OCI-LY3 (cell line): ENCODE results near the gene C10orf90.

Source experiments
- H2AFZ ChIP-seq: fragments of 200-600, 300-600 bp; shearing (Covaris generic); 2 replicates; pipeline ENCODE4 v1.6.0; 2014; ENCODE audit warnings: antibody characterized with exemption, low read depth, low read length
- H3K27ac ChIP-seq: fragments of 200-600, 300-600 bp; sonication (generic); 2 replicates; pipeline ENCODE4 v1.5.1; 2014; ENCODE audit warnings: mild to moderate bottlenecking, low read length, moderate library complexity, mixed read lengths
- H3K27me3 ChIP-seq: fragments of 200-600, 300-600 bp; sonication (generic); 2 replicates; pipeline ENCODE4 v1.6.1; 2014; ENCODE audit warnings: low read depth, low read length, mixed read lengths
- H3K36me3 ChIP-seq: fragments of 200-600, 300-600 bp; sonication (generic); replicated peaks from 2 replicates; pipeline ENCODE3; 2014; ENCODE audit warnings: low read depth, low read length, mixed read lengths
- H3K4me1 ChIP-seq: fragments of 300-600, 200-600 bp; sonication (generic); 2 replicates; pipeline ENCODE4 v1.6.1; 2014; ENCODE audit warnings: low read length, mixed read lengths
- H3K4me2 ChIP-seq: fragments of 200-600, 300-600 bp; sonication (generic); 2 replicates; pipeline ENCODE4 v1.6.1; 2014; ENCODE audit warnings: low read length, mixed read lengths
- H3K4me3 ChIP-seq: fragments of 300-600, 200-600 bp; sonication (generic); 2 replicates; pipeline ENCODE4 v1.5.1; 2014; ENCODE audit warnings: antibody characterized with exemption, mild to moderate bottlenecking, low read length, moderate library complexity
- H3K79me2 ChIP-seq: fragments of 300-600, 200-600 bp; shearing (Covaris generic); 2 replicates; pipeline ENCODE4 v1.6.1; 2014; ENCODE audit warnings: mild to moderate bottlenecking, low read length, mixed read lengths
- H3K9ac ChIP-seq: fragments of 300-600, 200-600 bp; shearing (Covaris generic); 2 replicates; pipeline ENCODE4 v1.6.0; 2014; ENCODE audit warnings: mild to moderate bottlenecking, low read length, moderate library complexity
- H3K9me3 ChIP-seq: fragments of 200-600, 300-600 bp; shearing (Covaris generic); 2 replicates; pipeline ENCODE4 v1.6.1; 2014; ENCODE audit warnings: low read length, mixed read lengths; ENCODE audit not compliant: insufficient read depth
- H4K20me1 ChIP-seq: fragments of 200-600, 300-600 bp; sonication (generic); 2 replicates; pipeline ENCODE4 v1.6.1; 2016; ENCODE audit warnings: low read length, mixed read lengths; ENCODE audit not compliant: insufficient read depth
- EZH2phosphoT487 ChIP-seq: fragments of 200-600 bp; shearing (Covaris generic); IDR thresholded peaks from 2 replicates; pipeline ENCODE4 v1.6.1; 2018; ENCODE audit warnings: antibody characterized with exemption, mixed run types, low read depth
- TF ChIP-seq, protein P1 (sequence below): fragments of 200-600, 300-600 bp; sonication (generic); IDR thresholded peaks from 2 replicates; pipeline ENCODE4 v1.5.1; 2014; ENCODE audit warnings: antibody characterized with exemption, low read length, low read depth

The C10orf90 gene

DNA sequence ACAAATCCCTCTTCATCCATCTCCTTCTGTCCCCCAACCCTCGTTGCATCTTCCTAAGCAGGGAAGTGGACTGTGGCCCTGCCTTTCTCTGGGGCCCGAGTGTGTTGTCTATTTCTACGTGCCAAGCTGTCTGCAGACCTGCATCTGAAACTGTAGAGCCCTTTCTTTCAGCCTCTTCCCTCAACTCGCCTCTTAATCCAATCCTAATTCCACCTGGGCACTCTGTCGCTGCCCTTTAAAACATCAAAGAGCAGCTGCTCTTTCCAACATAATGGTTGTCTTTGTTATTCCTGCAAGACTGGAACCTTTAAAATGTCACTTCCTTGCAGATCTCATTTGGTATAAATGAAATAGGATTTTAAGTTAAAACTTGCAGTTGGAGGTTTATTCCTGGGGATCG lies 260.7 kb downstream of the C10orf90 start:
- Histone ChIP-seq H3K4me2 (0 out of 2 replicates have a peak overlapping the region, but pooled peaks have one; percentile 39), H3K9me3 (no peaks in the 10 kb centered on the region), H3K36me3 (no peaks in the 10 kb centered on the region), H3K4me1 (peaks cover 8% of the 10 kb centered on the region; the same call in 1 of the 2 replicates), H3K27ac (no peak overlapping the region), H4K20me1 (no peaks in the 10 kb centered on the region), H3K27me3 (no peaks in the 10 kb centered on the region), H3K4me3 (no peak overlapping the region), H2AFZ (no peak overlapping the region), H3K9ac (no peak overlapping the region), H3K79me2 (no peaks in the 10 kb centered on the region)
- TF ChIP-seq EZH2phosphoT487: no peak
- TF ChIP-seq, protein P1, sequence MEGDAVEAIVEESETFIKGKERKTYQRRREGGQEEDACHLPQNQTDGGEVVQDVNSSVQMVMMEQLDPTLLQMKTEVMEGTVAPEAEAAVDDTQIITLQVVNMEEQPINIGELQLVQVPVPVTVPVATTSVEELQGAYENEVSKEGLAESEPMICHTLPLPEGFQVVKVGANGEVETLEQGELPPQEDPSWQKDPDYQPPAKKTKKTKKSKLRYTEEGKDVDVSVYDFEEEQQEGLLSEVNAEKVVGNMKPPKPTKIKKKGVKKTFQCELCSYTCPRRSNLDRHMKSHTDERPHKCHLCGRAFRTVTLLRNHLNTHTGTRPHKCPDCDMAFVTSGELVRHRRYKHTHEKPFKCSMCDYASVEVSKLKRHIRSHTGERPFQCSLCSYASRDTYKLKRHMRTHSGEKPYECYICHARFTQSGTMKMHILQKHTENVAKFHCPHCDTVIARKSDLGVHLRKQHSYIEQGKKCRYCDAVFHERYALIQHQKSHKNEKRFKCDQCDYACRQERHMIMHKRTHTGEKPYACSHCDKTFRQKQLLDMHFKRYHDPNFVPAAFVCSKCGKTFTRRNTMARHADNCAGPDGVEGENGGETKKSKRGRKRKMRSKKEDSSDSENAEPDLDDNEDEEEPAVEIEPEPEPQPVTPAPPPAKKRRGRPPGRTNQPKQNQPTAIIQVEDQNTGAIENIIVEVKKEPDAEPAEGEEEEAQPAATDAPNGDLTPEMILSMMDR: no peak

DNA sequence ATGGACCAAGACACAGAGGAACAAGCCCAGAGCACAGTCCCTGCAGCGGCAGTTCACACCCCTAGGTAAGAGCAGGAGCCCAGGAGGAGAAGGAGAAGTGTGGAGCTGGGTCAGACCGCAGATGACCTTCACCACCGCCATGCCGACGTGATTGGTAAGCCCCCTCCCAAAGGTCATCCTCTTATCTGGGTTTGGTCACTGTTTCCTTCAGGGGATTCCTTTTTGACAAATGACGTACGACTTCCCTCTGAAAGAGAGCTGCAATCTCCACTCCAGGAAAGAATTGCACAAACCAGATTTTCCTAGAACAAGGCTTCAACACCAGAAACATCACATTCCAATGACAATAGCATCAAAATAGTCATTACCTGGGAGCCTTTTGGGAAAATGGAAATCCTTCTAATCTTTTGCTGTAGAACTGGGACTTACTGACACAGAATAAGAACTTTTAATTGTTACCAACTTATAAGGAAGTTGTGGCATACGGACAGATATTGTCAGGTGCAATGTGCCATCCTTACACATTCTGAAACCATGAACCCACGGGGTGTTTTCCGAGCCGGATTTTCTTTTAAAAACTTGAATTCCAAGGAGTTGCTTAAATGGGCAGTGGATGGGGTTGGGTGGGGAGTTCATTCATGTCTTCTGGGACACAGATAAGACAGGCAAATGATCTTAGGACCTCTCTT lies 261.4 kb downstream of the C10orf90 start:
- Histone ChIP-seq H2AFZ (no peak overlapping the region), H3K4me2 (peak overlapping the region; percentile 39), H3K4me1 (peaks cover 8% of the 10 kb centered on the region; the same call in 1 of the 2 replicates)

DNA sequence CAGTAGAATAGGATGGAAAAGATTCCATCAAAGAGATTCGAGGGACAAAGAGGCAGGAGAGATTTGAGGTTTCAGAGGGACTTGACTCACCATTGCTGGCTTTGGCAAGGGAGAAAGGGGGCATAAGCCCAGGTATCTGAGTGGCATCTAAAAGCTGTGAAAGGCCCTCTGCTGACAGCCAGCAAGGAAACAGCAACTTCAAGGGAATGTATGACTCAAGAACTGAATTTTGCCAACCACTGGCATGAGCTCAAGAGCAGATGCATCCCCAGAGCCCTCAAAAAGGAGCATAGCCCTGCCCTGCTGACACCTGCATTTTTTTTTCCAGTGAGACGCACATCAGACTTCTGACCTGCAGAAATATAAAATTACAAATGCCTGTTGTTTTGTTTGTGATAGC lies 262.7 kb downstream of the C10orf90 start:
- Histone ChIP-seq H3K27me3 (no peaks in the 10 kb centered on the region), H3K79me2 (no peaks in the 10 kb centered on the region), H3K9ac (no peak overlapping the region), H3K4me3 (no peak overlapping the region), H3K9me3 (no peaks in the 10 kb centered on the region), H4K20me1 (no peaks in the 10 kb centered on the region), H2AFZ (no peak overlapping the region), H3K27ac (no peak overlapping the region), H3K36me3 (no peaks in the 10 kb centered on the region), H3K4me2 (no peak overlapping the region), H3K4me1 (peaks cover 8% of the 10 kb centered on the region; the same call in 1 of the 2 replicates)
- TF ChIP-seq EZH2phosphoT487: no peak
- TF ChIP-seq, protein P1: no peak

More for the DNA sequence above, 261.4 kb downstream of the C10orf90 start:
- H3K27ac ChIP-seq: no peak overlapping the region
- H3K36me3 ChIP-seq: no peaks in the 10 kb centered on the region
- H4K20me1 ChIP-seq: no peaks in the 10 kb centered on the region
- H3K9me3 ChIP-seq: no peaks in the 10 kb centered on the region
- no peak overlapping the region for H3K4me3 ChIP-seq
- H3K9ac ChIP-seq: no peak overlapping the region
- TF ChIP-seq, protein P1: no peak
- TF ChIP-seq EZH2phosphoT487: no peak
- no peaks in the 10 kb centered on the region for H3K79me2 ChIP-seq
- no peaks in the 10 kb centered on the region for H3K27me3 ChIP-seq

DNA sequence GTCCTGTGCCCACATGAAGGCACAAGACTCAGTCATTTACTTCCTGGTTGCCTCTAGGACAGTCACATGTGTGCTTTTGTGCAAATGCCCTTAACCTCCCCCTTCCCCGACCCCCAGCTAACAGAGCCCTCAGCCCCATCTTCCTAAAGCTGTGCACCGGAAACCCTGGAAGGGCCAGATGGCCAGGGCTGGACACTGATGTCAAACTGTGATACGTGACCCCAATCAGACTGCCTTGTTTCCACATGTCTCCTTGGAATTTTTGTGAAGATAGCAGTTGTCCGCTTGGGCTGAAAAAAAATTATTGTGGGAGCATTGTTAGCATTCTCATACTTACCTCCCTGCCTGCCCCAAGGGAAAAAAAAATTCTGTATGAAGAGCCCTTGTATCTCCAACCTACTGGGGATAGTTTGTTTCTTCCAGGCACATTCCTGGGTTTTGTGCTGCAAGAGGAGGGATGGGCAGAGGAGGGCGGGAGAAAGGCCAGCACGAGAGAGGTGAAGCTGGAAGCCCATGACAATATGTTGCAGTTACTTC lies 265.2 kb downstream of the C10orf90 start:
- no peak overlapping the region for H2AFZ ChIP-seq
- no peak overlapping the region for H3K9ac ChIP-seq

More for the DNA sequence above, 265.2 kb downstream of the C10orf90 start:
- H3K4me3 ChIP-seq: no peak overlapping the region
- no peaks in the 10 kb centered on the region for H3K79me2 ChIP-seq
- no peak overlapping the region for H3K27ac ChIP-seq
- H3K27me3 ChIP-seq: no peaks in the 10 kb centered on the region
- peaks cover 8% of the 10 kb centered on the region; the same call in 1 of the 2 replicates for H3K4me1 ChIP-seq
- H3K9me3 ChIP-seq: no peaks in the 10 kb centered on the region
- TF ChIP-seq, protein P1: no peak
- TF ChIP-seq EZH2phosphoT487: no peak
- no peak overlapping the region for H3K4me2 ChIP-seq
- no peaks in the 10 kb centered on the region for H3K36me3 ChIP-seq
- H4K20me1 ChIP-seq: no peaks in the 10 kb centered on the region
